Measurements from ENCODE around the gene CLTRN.

GRCh38 chrX:15680401-15680800 is 15.8 kb upstream of the CLTRN start:
- TF ChIP-seq CTCF (conservative IDR thresholded peaks at IDR 0.05; ENCODE audit: low read depth, low read length) (no peak), EZH2phosphoT487 (IDR thresholded peaks at IDR 0.05; ENCODE audit: borderline replicate concordance, low read length) (no peak)

Data from PC-3 (cell line).